SK-N-SH (cell line): ENCODE measurements around the gene CCDC15. TPM values are rescaled to one million over a fixed set of nuclear protein-coding genes. Genes with fewer than 3 reads are reported as not detected.

Source experiments
- CTCF ChIA-PET: fragments of 300-600, 350-600 bp; formaldehyde crosslinking; extraction: SDS; loops from one replicate; lab custom pipeline; 2021; lab: Yijun Ruan, JAX
- POLR2A ChIA-PET: fragments of 350-600 bp; sonication (Branson Sonifier 250); formaldehyde crosslinking; extraction: SDS; loops from one replicate; lab custom pipeline; 2020; ENCODE audit warnings: antibody characterized with exemption, inconsistent platforms; lab: Yijun Ruan, JAX
- DNase-seq: peaks from one replicate; pipeline ENCODE4 v3.0.0; 2012
- H2AFZ ChIP-seq: fragments of 200-600 bp; sonication (generic); 2 replicates; pipeline ENCODE4 v1.8.1; 2016; ENCODE audit warnings: antibody characterized with exemption, mild to moderate bottlenecking, low read depth
- H3F3A ChIP-seq: fragments of 200-600 bp; sonication (generic); replicated peaks from 2 replicates; pipeline ENCODE3; 2016; ENCODE audit warnings: antibody characterized with exemption, mild to moderate bottlenecking; ENCODE audit not compliant: insufficient read depth
- H3K27ac ChIP-seq, 2 experiments: fragments of 200-500 bp in 1 of 2; fragments of 200-600 bp in 1 of 2; sonication (Bioruptor generic) in 1 of 2; sonication (generic), shearing (Covaris generic) in 1 of 2; 2 replicates each; pipeline versions ENCODE4 v1.5.1 to v1.6.1; 2014 to 2016; ENCODE audit warnings: low read depth in 2 of 2, inconsistent platforms in 1 of 2, low read length in 1 of 2, mild to moderate bottlenecking in 1 of 2, mixed read lengths in 1 of 2
- H3K27me3 ChIP-seq: fragments of 200-600 bp; sonication (generic), shearing (Covaris generic); 2 replicates; pipeline ENCODE4 v1.6.1; 2016; ENCODE audit warnings: mixed run types; ENCODE audit not compliant: insufficient read depth
- H3K36me3 ChIP-seq, 2 experiments: fragments of 200-500 bp in 1 of 2; fragments of 200-600 bp in 1 of 2; sonication (Bioruptor generic) in 1 of 2; sonication (generic) in 1 of 2; replicated peaks in 1 of 2; 2 replicates each; pipeline versions ENCODE3 to v1.5.1; 2014 to 2016; ENCODE audit warnings: low read length in 1 of 2, mild to moderate bottlenecking in 1 of 2; ENCODE audit not compliant: insufficient read depth in 2 of 2, control insufficient read depth in 1 of 2
- H3K4me1 ChIP-seq, 2 experiments: fragments of 200-500 bp in 1 of 2; fragments of 200-600 bp in 1 of 2; sonication (Bioruptor generic) in 1 of 2; sonication (generic), shearing (Covaris generic) in 1 of 2; 2 replicates each; pipeline versions ENCODE4 v1.5.1 to v1.6.1; 2014 to 2016; ENCODE audit warnings: low read depth in 1 of 2, low read length in 1 of 2, mixed run types in 1 of 2; ENCODE audit not compliant: insufficient read depth in 2 of 2, control insufficient read depth in 1 of 2
- H3K4me2 ChIP-seq: fragments of 200-600 bp; sonication (generic), shearing (Covaris generic); 2 replicates; pipeline ENCODE4 v1.6.1; 2017; ENCODE audit warnings: mixed run types
- H3K4me3 ChIP-seq, 2 experiments: fragments of 200-500 bp in 1 of 2; fragments of 200-600 bp in 1 of 2; sonication (Bioruptor generic) in 1 of 2; sonication (generic), shearing (Covaris generic) in 1 of 2; 2 replicates each; pipeline versions ENCODE4 v1.5.1 to v1.8.1; 2014 to 2016; ENCODE audit warnings: low read depth in 2 of 2, inconsistent platforms in 1 of 2, low read length in 1 of 2, mild to moderate bottlenecking in 1 of 2, mixed read lengths in 1 of 2, moderate library complexity in 1 of 2
- H3K79me2 ChIP-seq: fragments of 200-600 bp; sonication (generic); 2 replicates; pipeline ENCODE4 v1.8.1; 2017; ENCODE audit warnings: mild to moderate bottlenecking; ENCODE audit not compliant: insufficient read depth
- H3K9ac ChIP-seq: fragments of 200-600 bp; sonication (generic); 2 replicates; pipeline ENCODE4 v1.6.1; 2017; ENCODE audit warnings: mixed run types
- H3K9me2 ChIP-seq: fragments of 200-600 bp; sonication (generic); 2 replicates; pipeline ENCODE4 v1.6.1; 2017; ENCODE audit warnings: mixed run types
- H3K9me3 ChIP-seq: fragments of 200-600 bp; sonication (generic); 2 replicates; pipeline ENCODE4 v1.6.1; 2017; ENCODE audit warnings: mixed run types, mild to moderate bottlenecking, moderate library complexity
- H4K20me1 ChIP-seq: fragments of 200-600 bp; sonication (generic); 2 replicates; pipeline ENCODE4 v1.6.1; 2017; ENCODE audit warnings: mild to moderate bottlenecking, mixed run types; ENCODE audit not compliant: insufficient read depth
- EP300 ChIP-seq, 2 experiments: IDR thresholded peaks; 2 replicates each; pipeline versions ENCODE4 v1.4.0 to v1.6.1; 2012; ENCODE audit warnings: borderline replicate concordance in 1 of 2, low read depth in 1 of 2, low read length in 1 of 2
- EZH2phosphoT487 ChIP-seq: fragments of 200-600 bp; sonication (generic); IDR thresholded peaks from 2 replicates; pipeline ENCODE4 v1.6.1; 2017; ENCODE audit warnings: low read depth, mixed run types, mild to moderate bottlenecking, antibody characterized with exemption, moderate library complexity, borderline replicate concordance
- GATA2 ChIP-seq: sonication (generic); formaldehyde crosslinking; IDR thresholded peaks from 2 replicates; pipeline ENCODE4 v1.5.0; 2020; ENCODE audit warnings: mild to moderate bottlenecking, missing genetic modification reagents
- MAX ChIP-seq: IDR thresholded peaks from 2 replicates; pipeline ENCODE4 v1.4.0; 2012; ENCODE audit warnings: low read depth
- MEF2A ChIP-seq: IDR thresholded peaks from 2 replicates; pipeline ENCODE4 v1.4.0; 2012; ENCODE audit warnings: low read depth, borderline replicate concordance
- MXI1 ChIP-seq: IDR thresholded peaks from 2 replicates; pipeline ENCODE4 v1.6.1; 2012; ENCODE audit warnings: mild to moderate bottlenecking, low read depth, low read length, improper control_type of control experiment
- NRF1 ChIP-seq: IDR thresholded peaks from 2 replicates; pipeline ENCODE4 v1.6.1; 2012; ENCODE audit warnings: low read depth, mild to moderate bottlenecking, low read length
- REST ChIP-seq: IDR thresholded peaks from 2 replicates; pipeline ENCODE4 v1.6.1; 2012; ENCODE audit warnings: mild to moderate bottlenecking, low read depth, low read length, moderate library complexity
- RXRA ChIP-seq: IDR thresholded peaks from 2 replicates; pipeline ENCODE4 v1.4.0; 2012; ENCODE audit warnings: low read depth, mild to moderate bottlenecking, borderline replicate concordance
- SIN3A ChIP-seq: IDR thresholded peaks from 2 replicates; pipeline ENCODE4 v1.6.1; 2012; ENCODE audit warnings: low read depth, mild to moderate bottlenecking, low read length, moderate library complexity, borderline replicate concordance
- TAF1 ChIP-seq: IDR thresholded peaks from 2 replicates; pipeline ENCODE4 v1.6.1; 2012; ENCODE audit warnings: low read depth, mild to moderate bottlenecking, low read length, moderate library complexity, borderline replicate concordance
- USF2 ChIP-seq: fragments of 150-350 bp; IDR thresholded peaks from 2 replicates; pipeline ENCODE4 v1.6.1; 2017; ENCODE audit warnings: antibody characterized with exemption, low read length, low read depth, borderline replicate concordance
- YY1 ChIP-seq: IDR thresholded peaks from 2 replicates; pipeline ENCODE4 v1.4.0; 2012; ENCODE audit warnings: low read depth, mild to moderate bottlenecking
- WGBS: methylation state at CpG from one replicate; pipeline ENCODE4 v1.1.6; 2017; ENCODE audit warnings: low lambda C conversion rate; 5-methylcytosine and 5-hydroxymethylcytosine counted together
- polyA plus RNA-seq, 3 experiments: library from polyadenylated mRNA; depleted of rRNA; stranded (reverse); fragments of >200 nt; gene quantifications; 2 replicates each; pipeline ENCODE4 v1.2.3, GENCODE V29; 2012

Gene CCDC15
- polyA plus RNA-seq, 1 of the 3 experiments (the other 2 are of a cell fraction): 0.69 TPM

GRCh38 chr11:125074511-125075241 is 120.7 kb downstream of the CCDC15 start:
- no peak for TF ChIP-seq MXI1
- TF ChIP-seq MEF2A: no peak
- no peak for TF ChIP-seq NRF1
- no peak for TF ChIP-seq GATA2 (CRISPR knock-in tag)
- no peak for TF ChIP-seq REST
- no peak for TF ChIP-seq YY1
- no peak for TF ChIP-seq EZH2phosphoT487
- no peak for TF ChIP-seq USF2
- no peak for TF ChIP-seq MAX
- no peak for TF ChIP-seq EP300 (IDR thresholded peaks at IDR 0.05; ENCODE audit: borderline replicate concordance in 1 of 2, low read depth in 1 of 2, low read length in 1 of 2)
- no peak for TF ChIP-seq RXRA
- TF ChIP-seq SIN3A: no peak
- no peak for TF ChIP-seq TAF1
- Histone ChIP-seq H3F3A (no peaks in the 10 kb centered on the region), H4K20me1 (no peaks in the 10 kb centered on the region), H3K9me2 (no peaks in the 10 kb centered on the region), H3K9me3 (no peaks in the 10 kb centered on the region), H3K4me1 (no peaks in the 10 kb centered on the region; a peak in 1 of 4 replicates), H3K79me2 (no peaks in the 10 kb centered on the region), H3K9ac (no peak overlapping the region), H3K4me2 (no peak overlapping the region), H3K27ac (no peak overlapping the region), H3K4me3 (no peak overlapping the region), H3K27me3 (no peaks in the 10 kb centered on the region), H3K36me3 (no peaks in the 10 kb centered on the region), H2AFZ (no peak overlapping the region)
- peak; percentile 20 for DNase-seq
- 87% methylated on average over 9 of the region's 11 CpGs for WGBS
- ChIA-PET POLR2A (no interaction called here), CTCF (interaction anchor here (0.9 to 3.8 kb wide), 4 partner anchors 14 to 208 kb away, joined by 3 to 14 read pairs (median 8); no protein-coding TSS in a partner anchor)
